PFSK-1 (cell line): ENCODE data around the gene CRB2.

Experiments used
- POLR2AphosphoS5 ChIP-seq: IDR thresholded peaks from 2 replicates; pipeline ENCODE4 v1.6.1; 2012; ENCODE audit warnings: low read depth, mild to moderate bottlenecking, control low read depth, low read length, moderate library complexity
- SIN3A ChIP-seq: IDR thresholded peaks from 2 replicates; pipeline ENCODE4 v1.6.1; 2012; ENCODE audit warnings: mild to moderate bottlenecking, low read length, moderate library complexity, borderline replicate concordance; ENCODE audit not compliant: insufficient read depth
- TAF1 ChIP-seq: IDR thresholded peaks from 2 replicates; pipeline ENCODE4 v1.6.1; 2012; ENCODE audit warnings: low read length, control low read depth, borderline replicate concordance; ENCODE audit not compliant: insufficient read depth
- TF ChIP-seq, protein P1 (sequence below), 2 experiments: IDR thresholded peaks; 2 replicates each; pipeline versions ENCODE4 v1.6.1 to v1.8.0; 2011 to 2012; ENCODE audit warnings: low read depth in 2 of 2, low read length in 2 of 2, control low read depth in 1 of 2, inconsistent platforms in 1 of 2, mild to moderate bottlenecking in 1 of 2, moderate library complexity in 1 of 2; ENCODE audit not compliant: insufficient read depth in 1 of 2

DNA sequence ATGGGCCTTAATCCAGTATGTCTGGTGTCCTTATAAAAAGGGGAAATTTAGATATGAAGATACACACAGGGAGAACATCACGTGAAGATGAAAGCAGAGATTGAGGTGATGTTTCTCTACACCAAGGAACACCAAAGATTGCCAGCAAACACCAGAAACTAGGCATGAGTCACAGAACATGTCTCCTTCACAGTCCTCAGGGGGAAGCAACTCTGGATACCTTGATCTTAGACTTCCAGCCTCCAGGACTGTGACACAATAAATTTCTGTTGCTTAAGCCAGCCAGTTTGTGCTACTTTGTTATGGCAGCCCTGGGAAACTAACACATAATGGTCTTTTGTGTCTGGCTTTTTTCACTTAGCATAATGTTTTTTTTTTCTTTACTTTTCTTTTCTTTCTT is 46.4 kb upstream of the CRB2 start:
- TF ChIP-seq, protein P1, sequence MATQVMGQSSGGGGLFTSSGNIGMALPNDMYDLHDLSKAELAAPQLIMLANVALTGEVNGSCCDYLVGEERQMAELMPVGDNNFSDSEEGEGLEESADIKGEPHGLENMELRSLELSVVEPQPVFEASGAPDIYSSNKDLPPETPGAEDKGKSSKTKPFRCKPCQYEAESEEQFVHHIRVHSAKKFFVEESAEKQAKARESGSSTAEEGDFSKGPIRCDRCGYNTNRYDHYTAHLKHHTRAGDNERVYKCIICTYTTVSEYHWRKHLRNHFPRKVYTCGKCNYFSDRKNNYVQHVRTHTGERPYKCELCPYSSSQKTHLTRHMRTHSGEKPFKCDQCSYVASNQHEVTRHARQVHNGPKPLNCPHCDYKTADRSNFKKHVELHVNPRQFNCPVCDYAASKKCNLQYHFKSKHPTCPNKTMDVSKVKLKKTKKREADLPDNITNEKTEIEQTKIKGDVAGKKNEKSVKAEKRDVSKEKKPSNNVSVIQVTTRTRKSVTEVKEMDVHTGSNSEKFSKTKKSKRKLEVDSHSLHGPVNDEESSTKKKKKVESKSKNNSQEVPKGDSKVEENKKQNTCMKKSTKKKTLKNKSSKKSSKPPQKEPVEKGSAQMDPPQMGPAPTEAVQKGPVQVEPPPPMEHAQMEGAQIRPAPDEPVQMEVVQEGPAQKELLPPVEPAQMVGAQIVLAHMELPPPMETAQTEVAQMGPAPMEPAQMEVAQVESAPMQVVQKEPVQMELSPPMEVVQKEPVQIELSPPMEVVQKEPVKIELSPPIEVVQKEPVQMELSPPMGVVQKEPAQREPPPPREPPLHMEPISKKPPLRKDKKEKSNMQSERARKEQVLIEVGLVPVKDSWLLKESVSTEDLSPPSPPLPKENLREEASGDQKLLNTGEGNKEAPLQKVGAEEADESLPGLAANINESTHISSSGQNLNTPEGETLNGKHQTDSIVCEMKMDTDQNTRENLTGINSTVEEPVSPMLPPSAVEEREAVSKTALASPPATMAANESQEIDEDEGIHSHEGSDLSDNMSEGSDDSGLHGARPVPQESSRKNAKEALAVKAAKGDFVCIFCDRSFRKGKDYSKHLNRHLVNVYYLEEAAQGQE (IDR thresholded peaks at IDR 0.05; ENCODE audit: insufficient read depth in 1 of 2, low read depth in 2 of 2, low read length in 2 of 2) = no peak
- TF ChIP-seq POLR2AphosphoS5 = no peak
- TF ChIP-seq SIN3A = no peak
- no peak for TF ChIP-seq TAF1
